Naive thymus-derived CD4-positive, alpha-beta T cell (primary cell): Measurements from ENCODE around the gene ARFGEF2. TPM values are rescaled to one million over a fixed set of nuclear protein-coding genes. Genes with fewer than 3 reads are reported as not detected.

Source experiments
- ATAC-seq: fragments of 150-1000 bp; cut with Tn5 transposase; 2 replicates; pipeline ENCODE4 v1.10.0; 2021; ENCODE audit warnings: mild to moderate bottlenecking, moderate library complexity
- CTCF ChIA-PET: fragments of 350-600 bp; sonication (Branson Sonifier 250); formaldehyde crosslinking; loops from one replicate; lab custom pipeline; 2021; ENCODE audit warnings: antibody characterized with exemption; lab: Charles Lee
- POLR2A ChIA-PET: fragments of 350-600 bp; sonication (Branson Sonifier 250); formaldehyde crosslinking; loops from one replicate; lab custom pipeline; 2021; ENCODE audit warnings: antibody characterized with exemption, inconsistent platforms; lab: Charles Lee
- DNase-seq, 9 donors: peaks; one replicate each; pipeline versions ENCODE4 v3.0.0 to v3.0.0-alpha.2; 2020 to 2022; ENCODE audit warnings: mixed read lengths in 1 of 9
- H3K27ac ChIP-seq: one replicate; pipeline ENCODE4 v1.7.0; 2013; ENCODE audit warnings: mild to moderate bottlenecking, low read depth, low read length, moderate library complexity
- H3K27me3 ChIP-seq, 2 donors: one replicate each; pipeline ENCODE4 v1.7.0; 2013; ENCODE audit warnings: low read length in 2 of 2, mild to moderate bottlenecking in 2 of 2, moderate library complexity in 2 of 2; ENCODE audit not compliant: control insufficient read depth in 2 of 2, insufficient read depth in 2 of 2
- H3K36me3 ChIP-seq, 3 experiments: 1 replicate in 2 of 3; 2 replicates in 1 of 3; pipeline ENCODE4 v1.7.0; 2013; ENCODE audit warnings: low read length in 3 of 3, mild to moderate bottlenecking in 3 of 3, moderate library complexity in 1 of 3; ENCODE audit not compliant: insufficient read depth in 3 of 3, control insufficient read depth in 2 of 3
- H3K4me1 ChIP-seq, 2 donors: one replicate each; pipeline ENCODE4 v1.7.0; 2013; ENCODE audit warnings: low read length in 2 of 2, mild to moderate bottlenecking in 2 of 2, moderate library complexity in 1 of 2; ENCODE audit not compliant: control insufficient read depth in 2 of 2, insufficient read depth in 2 of 2
- H3K4me3 ChIP-seq: 2 replicates; pipeline ENCODE4 v1.7.0; 2013; ENCODE audit warnings: mild to moderate bottlenecking, low read length
- H3K9me3 ChIP-seq, 3 experiments: 1 replicate in 2 of 3; 2 replicates in 1 of 3; pipeline ENCODE4 v1.7.0; 2013; ENCODE audit warnings: low read length in 3 of 3; ENCODE audit not compliant: control insufficient read depth in 2 of 3
- H3K27ac Mint-ChIP-seq, 9 donors: one replicate each; pipeline ENCODE4 v1.8.0; 2020 to 2022; ENCODE audit warnings: mixed read lengths in 9 of 9, mild to moderate bottlenecking in 8 of 9, moderate library complexity in 5 of 9, inconsistent platforms in 2 of 9
- H3K27me3 Mint-ChIP-seq, 5 donors: one replicate each; pipeline ENCODE4 v1.8.0; 2021 to 2022; ENCODE audit warnings: mixed read lengths in 5 of 5, mild to moderate bottlenecking in 1 of 5
- H3K36me3 Mint-ChIP-seq, 5 donors: one replicate each; pipeline ENCODE4 v1.8.0; 2020 to 2022; ENCODE audit warnings: mixed read lengths in 5 of 5, mild to moderate bottlenecking in 3 of 5, inconsistent platforms in 1 of 5
- H3K4me1 Mint-ChIP-seq, 7 donors: one replicate each; pipeline ENCODE4 v1.8.0; 2020 to 2022; ENCODE audit warnings: mixed read lengths in 7 of 7, mild to moderate bottlenecking in 3 of 7, inconsistent platforms in 1 of 7
- H3K4me3 Mint-ChIP-seq, 10 donors: one replicate each; pipeline ENCODE4 v1.8.0; 2020 to 2022; ENCODE audit warnings: mild to moderate bottlenecking in 10 of 10, mixed read lengths in 10 of 10, moderate library complexity in 6 of 10, inconsistent platforms in 2 of 10
- H3K9me3 Mint-ChIP-seq, 11 donors: one replicate each; pipeline ENCODE4 v1.8.0; 2020 to 2022; ENCODE audit warnings: mixed read lengths in 11 of 11, mild to moderate bottlenecking in 4 of 11, inconsistent platforms in 1 of 11, moderate library complexity in 1 of 11
- intact Hi-C, 2 donors: fragments of 100-400 bp; cut with micrococcal nuclease; formaldehyde crosslinking; loops; one replicate each; pipeline ENCODE4 v1.15.1; 2023
- polyA plus RNA-seq, 2 donors: library from polyadenylated mRNA; unstranded; fragments of 300-500 nt; fragmentation: Illumina TruSeq; gene quantifications; one replicate each; pipeline ENCODE4 v1.2.3, GENCODE V29; 2021
- total RNA-seq, 6 experiments: library from RNA in 5 of 6; stranded (reverse) in 5 of 6; gene quantifications; 1 replicate in 5 of 6; 2 replicates in 1 of 6; pipeline ENCODE4 v1.2.3 and lab custom pipeline; 2021 to 2026

The ARFGEF2 gene
- total and polyA plus RNA-seq, 7 experiments from 2014 or later, result 10.1 to 33.5 (median 29.9) TPM

DNA sequence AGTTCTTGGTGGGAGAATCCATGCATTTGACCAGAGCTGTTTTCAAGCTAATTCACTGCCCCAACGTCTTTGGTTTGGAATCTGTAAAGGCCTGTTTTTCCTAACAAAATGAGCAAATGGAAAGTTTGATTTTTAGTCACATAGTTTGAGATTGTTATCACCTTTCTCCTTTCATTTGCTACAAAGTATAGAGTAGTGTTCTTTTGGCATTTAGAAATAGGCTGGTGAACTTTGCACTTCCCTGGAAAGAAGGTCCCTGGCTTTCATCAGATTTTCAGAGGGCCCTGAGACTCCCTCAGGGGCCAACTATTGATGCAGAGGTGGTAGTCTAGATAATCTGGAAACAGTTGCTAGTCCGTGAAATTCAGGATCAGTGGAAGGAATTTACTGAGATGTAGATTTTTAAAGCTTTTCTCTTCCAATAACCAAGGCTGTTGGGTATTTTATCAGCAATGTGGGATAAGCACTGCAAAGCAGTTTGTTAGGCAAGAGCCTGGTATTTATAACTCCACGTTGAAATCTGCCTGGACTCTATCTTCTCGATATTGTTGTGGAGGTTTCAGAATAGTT lies 1.7 kb downstream of the ARFGEF2 start:
- ChIA-PET POLR2A (interaction anchor here (0.6 to 1.0 kb wide), 2 partner anchors 293 to 1545 kb away, joined by 3 to 4 read pairs; no protein-coding TSS in a partner anchor), CTCF (no interaction called here)
- Mint-ChIP-seq H3K4me3 (peak overlapping the region; percentile 10 to 99 (median 58)), H3K27ac (peak overlapping the region in 7 of 9 donors; percentile 3 to 98 (median 81)), H3K9me3 (no peaks in the 10 kb centered on the region), H3K27me3 (peaks cover 0 to 4% (median 0%) of the 10 kb centered on the region in 5 donors), H3K36me3 (peaks cover 0 to 6% (median 0%) of the 10 kb centered on the region in 5 donors), H3K4me1 (peaks cover 47 to 72% (median 66%) of the 10 kb centered on the region in 7 donors)
- peak overlapping the region; percentile 87 for H3K27ac ChIP-seq
- intact Hi-C loops, result loop anchor here (5.0 to 10.0 kb wide), 5 partner anchors 96 to 1012 kb away; partner anchors contain the start of genes DDX27 (in 1 of the 2), PREX1 (in 1 of the 2) and RNF114 (in 1 of the 2)
- H3K36me3 ChIP-seq, result peaks cover 0 to 6% (median 0%) of the 10 kb centered on the region in 3 experiments
- H3K27me3 ChIP-seq, result no peaks in the 10 kb centered on the region
- H3K4me1 ChIP-seq, result peaks cover 20 to 21% of the 10 kb centered on the region in 2 donors
- no peak overlapping the region for H3K4me3 ChIP-seq
- ATAC-seq (no peak), DNase-seq (no peak)
- no peaks in the 10 kb centered on the region for H3K9me3 ChIP-seq

DNA sequence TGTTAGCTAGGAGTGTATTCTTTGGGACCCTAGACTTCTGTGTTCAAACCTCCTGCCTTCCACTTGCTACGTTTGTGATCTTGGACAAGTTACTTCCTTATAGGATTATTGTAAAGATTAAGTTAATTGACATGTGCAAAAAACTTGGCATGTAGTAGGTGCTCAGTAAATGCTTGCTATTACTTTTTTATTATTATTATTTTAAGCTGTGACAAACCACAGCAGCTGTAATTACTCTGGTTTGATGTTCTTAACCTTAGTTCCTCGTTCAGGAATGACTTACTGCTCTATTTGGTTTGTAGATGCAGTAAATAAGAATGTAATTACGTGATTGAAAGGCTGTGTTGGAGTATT lies 3.2 kb downstream of the ARFGEF2 start:
- CTCF ChIA-PET, result interaction anchor here (1.0 kb wide), 1 partner anchor 1261 kb away, joined by 3 read pairs; no protein-coding TSS in a partner anchor
- ATAC-seq (no peak), DNase-seq (no peak)
- Mint-ChIP-seq H3K4me1 (peaks cover 44 to 77% (median 63%) of the 10 kb centered on the region in 7 donors), H3K4me3 (no peak overlapping the region), H3K27me3 (no peaks in the 10 kb centered on the region), H3K9me3 (no peaks in the 10 kb centered on the region), H3K27ac (peak overlapping the region in 2 of 9 donors; percentile 16 to 79), H3K36me3 (peaks cover 0 to 6% (median 0%) of the 10 kb centered on the region in 5 donors)
- intact Hi-C loops, result loop anchor here (5.0 to 10.0 kb wide), 5 partner anchors 97 to 1010 kb away; partner anchors contain the start of genes DDX27 (in 1 of the 2), PREX1 (in 1 of the 2) and RNF114 (in 1 of the 2)
- Histone ChIP-seq H3K27ac (no peak overlapping the region), H3K36me3 (peaks cover 0 to 6% (median 0%) of the 10 kb centered on the region in 3 experiments), H3K4me1 (peaks cover 20 to 21% of the 10 kb centered on the region in 2 donors), H3K9me3 (no peaks in the 10 kb centered on the region), H3K4me3 (no peak overlapping the region), H3K27me3 (no peaks in the 10 kb centered on the region)
- POLR2A ChIA-PET, result interaction anchor here (0.6 kb wide), 1 partner anchor 1663 kb away, joined by 3 read pairs; no protein-coding TSS in a partner anchor

DNA sequence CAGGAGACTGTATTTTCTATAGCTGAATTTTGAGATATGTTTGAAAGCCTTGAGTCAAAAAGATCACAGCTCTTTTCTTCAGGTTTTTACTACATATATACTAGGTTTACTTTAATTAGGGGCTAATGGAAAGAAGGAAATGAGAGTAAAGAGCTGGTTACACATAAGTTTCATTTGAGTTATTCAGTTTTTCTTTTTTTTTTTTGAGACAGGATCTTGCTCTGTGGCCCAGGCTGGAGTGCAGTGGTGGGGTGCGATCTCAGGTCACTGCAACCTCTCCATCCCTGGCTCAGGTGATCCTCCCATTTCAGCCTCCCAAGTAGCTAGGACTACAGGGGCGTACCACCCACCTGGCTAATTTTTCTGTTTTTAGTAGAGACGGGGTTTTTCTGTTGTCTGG lies 4.8 kb downstream of the ARFGEF2 start:
- Mint-ChIP-seq H3K4me1 (peaks cover 32 to 62% (median 48%) of the 10 kb centered on the region in 7 donors), H3K9me3 (no peaks in the 10 kb centered on the region), H3K36me3 (peaks cover 0 to 4% (median 0%) of the 10 kb centered on the region in 5 donors), H3K27me3 (no peaks in the 10 kb centered on the region), H3K4me3 (no peak overlapping the region), H3K27ac (peak overlapping the region in 2 of 9 donors; percentile 6 to 49)
- no peak for DNase-seq
- H3K4me3 ChIP-seq, result no peak overlapping the region
- ChIA-PET POLR2A (no interaction called here), CTCF (interaction anchor here (0.6 kb wide), 1 partner anchor 267 kb away, joined by 5 read pairs; no protein-coding TSS in a partner anchor)
- ATAC-seq, result no peak
- peaks cover 0 to 2% (median 0%) of the 10 kb centered on the region in 3 experiments for H3K36me3 ChIP-seq
- intact Hi-C loops, result loop anchor here in 1 of 2 donors (10.0 kb wide), 1 partner anchor 1009 kb away; the partner anchor contains the start of gene RNF114
- no peak overlapping the region for H3K27ac ChIP-seq
- H3K9me3 ChIP-seq, result no peaks in the 10 kb centered on the region
- H3K27me3 ChIP-seq, result no peaks in the 10 kb centered on the region
- H3K4me1 ChIP-seq, result peaks cover 9 to 14% of the 10 kb centered on the region in 2 donors

DNA sequence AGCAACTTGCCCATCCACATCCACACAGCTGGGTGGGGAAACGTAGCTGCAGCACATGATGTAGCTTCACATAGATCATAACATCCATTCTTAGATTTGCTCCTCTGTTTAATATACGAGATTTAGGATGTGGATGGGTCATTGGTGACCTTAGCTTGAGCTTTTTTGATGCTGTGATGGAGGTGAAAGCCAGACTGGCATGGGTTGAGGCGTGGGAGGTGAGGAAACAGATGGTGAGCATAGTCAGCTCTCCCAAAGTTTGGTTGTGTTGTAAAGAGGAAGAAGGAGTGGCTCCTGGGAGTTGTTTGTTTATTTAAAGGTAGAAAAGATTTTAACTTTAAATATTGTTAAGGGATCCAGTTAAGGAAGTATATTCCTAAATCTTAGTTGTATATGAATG lies 5.3 kb downstream of the ARFGEF2 start:
- intact Hi-C loops, result loop anchor here in 1 of 2 donors (10.0 kb wide), 1 partner anchor 1008 kb away; the partner anchor contains the start of gene RNF114

DNA sequence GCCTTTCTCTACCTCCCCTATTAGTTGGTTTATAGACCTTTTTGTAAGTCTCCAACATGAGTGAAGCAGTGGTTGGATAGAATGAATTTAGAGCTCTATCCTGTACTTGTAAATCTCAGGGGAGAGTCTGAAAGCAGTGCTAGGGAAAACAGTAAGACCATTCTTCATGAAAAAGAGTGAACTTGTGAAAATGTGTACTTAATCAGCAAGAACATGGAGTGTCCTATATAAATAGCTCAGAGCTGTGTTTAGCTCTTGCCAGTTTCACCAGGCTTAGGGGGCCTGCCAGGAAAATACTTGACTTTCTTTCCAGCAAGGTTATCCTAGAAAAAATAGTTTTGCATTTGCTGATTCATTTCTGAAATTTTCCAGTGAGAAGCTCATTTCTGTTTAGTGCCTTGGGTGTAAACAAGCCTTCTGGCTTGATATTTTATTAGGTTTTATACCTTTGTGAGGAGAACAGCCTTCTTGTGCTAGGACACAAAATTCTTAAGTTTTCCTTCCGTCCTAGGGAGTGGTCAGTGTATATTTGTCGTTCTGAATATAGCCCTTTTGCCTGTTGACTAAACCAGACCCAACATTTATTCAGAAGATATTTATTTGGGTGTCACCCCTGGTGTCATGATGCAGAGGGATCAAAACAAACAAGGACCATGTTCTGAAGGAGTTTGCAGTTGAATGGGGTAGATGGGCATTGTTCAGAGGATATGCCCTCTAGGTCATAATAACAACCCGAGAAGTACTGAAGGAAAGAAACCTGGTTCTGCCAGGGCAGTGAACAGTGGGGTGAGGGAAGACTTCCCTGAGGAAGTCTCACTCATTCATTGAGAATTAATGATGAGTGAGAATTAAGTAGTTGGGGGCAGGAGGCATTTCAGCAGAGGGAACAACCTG lies 7.6 kb downstream of the ARFGEF2 start:
- Mint-ChIP-seq H3K4me3 (no peak overlapping the region), H3K27ac (peak overlapping the region in 1 of 9 donors; percentile 41), H3K27me3 (no peaks in the 10 kb centered on the region), H3K36me3 (peaks cover 0 to 7% (median 3%) of the 10 kb centered on the region in 5 donors), H3K9me3 (no peaks in the 10 kb centered on the region), H3K4me1 (peaks cover 13 to 40% (median 25%) of the 10 kb centered on the region in 7 donors)
- intact Hi-C loops, result loop anchor here in 1 of 2 donors (10.0 kb wide), 1 partner anchor 1006 kb away; the partner anchor contains the start of gene RNF114
- POLR2A ChIA-PET, result no interaction called here
- no peaks in the 10 kb centered on the region for H3K36me3 ChIP-seq
- H3K9me3 ChIP-seq, result no peaks in the 10 kb centered on the region
- no peak for DNase-seq
- H3K4me1 ChIP-seq, result no peaks in the 10 kb centered on the region
- H3K4me3 ChIP-seq, result no peak overlapping the region
- H3K27ac ChIP-seq, result no peak overlapping the region
- no peak for ATAC-seq
- H3K27me3 ChIP-seq, result no peaks in the 10 kb centered on the region
- CTCF ChIA-PET, result no interaction called here

More for the DNA sequence above, 5.3 kb downstream of the ARFGEF2 start:
- Mint-ChIP-seq H3K36me3 (peaks cover 0 to 4% (median 0%) of the 10 kb centered on the region in 5 donors), H3K27ac (peak overlapping the region in 2 of 9 donors; percentile 53 to 56), H3K4me1 (peaks cover 32 to 61% (median 46%) of the 10 kb centered on the region in 7 donors), H3K4me3 (no peak overlapping the region), H3K9me3 (no peaks in the 10 kb centered on the region), H3K27me3 (no peaks in the 10 kb centered on the region)
- Histone ChIP-seq H3K27me3 (no peaks in the 10 kb centered on the region), H3K4me1 (peaks cover 9 to 14% of the 10 kb centered on the region in 2 donors), H3K36me3 (no peaks in the 10 kb centered on the region), H3K4me3 (no peak overlapping the region), H3K27ac (no peak overlapping the region), H3K9me3 (no peaks in the 10 kb centered on the region)
- CTCF ChIA-PET, result no interaction called here
- ATAC-seq (no peak), DNase-seq (no peak)
- POLR2A ChIA-PET, result no interaction called here

DNA sequence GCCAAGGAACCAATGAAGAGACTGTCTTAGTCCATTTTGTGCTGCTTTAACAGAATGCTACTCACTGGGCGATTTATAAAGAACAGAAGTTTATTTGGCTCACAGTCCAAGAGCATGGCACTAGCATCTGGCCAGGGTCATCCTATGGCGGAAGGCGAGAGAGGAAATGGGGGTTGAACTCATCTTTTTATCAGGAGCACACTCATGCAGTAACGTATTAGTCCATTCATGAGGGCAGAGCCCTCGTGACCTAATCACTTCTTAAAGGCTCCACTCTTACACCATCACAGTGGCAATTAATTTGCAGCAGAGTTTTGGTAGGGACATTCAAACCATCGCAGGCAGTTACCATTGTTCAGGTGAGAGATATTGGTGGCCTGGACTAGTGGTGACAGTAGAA lies 8.5 kb downstream of the ARFGEF2 start:
- intact Hi-C loops, result no loop called here
- Histone ChIP-seq H3K27me3 (no peaks in the 10 kb centered on the region), H3K4me3 (no peak overlapping the region), H3K27ac (no peak overlapping the region), H3K36me3 (no peaks in the 10 kb centered on the region), H3K9me3 (no peaks in the 10 kb centered on the region), H3K4me1 (no peaks in the 10 kb centered on the region)
- POLR2A ChIA-PET, result no interaction called here
- H3K9me3 Mint-ChIP-seq, result no peaks in the 10 kb centered on the region
- peaks cover 17 to 40% (median 26%) of the 10 kb centered on the region in 7 donors for H3K4me1 Mint-ChIP-seq
- CTCF ChIA-PET, result no interaction called here
- H3K4me3 Mint-ChIP-seq, result no peak overlapping the region
- H3K36me3 Mint-ChIP-seq, result peaks cover 0 to 16% (median 4%) of the 10 kb centered on the region in 5 donors
- H3K27me3 Mint-ChIP-seq, result no peaks in the 10 kb centered on the region
- ATAC-seq (peak; percentile 31), DNase-seq (no peak)
- no peak overlapping the region for H3K27ac Mint-ChIP-seq
